Neural crest cell (in vitro differentiated cells): Measurements from ENCODE around the gene TTC7B. TPM values are rescaled to one million over a fixed set of nuclear protein-coding genes. Genes with fewer than 3 reads are reported as not detected.
A peak's percentile ranks its signal among the peaks of the same experiment; 100 is the strongest.

Experiments
- DNase-seq: peaks from one replicate; pipeline ENCODE4 v3.0.0; 2021; ENCODE audit warnings: low read depth, mixed read lengths, low spot score
- H3K27ac Mint-ChIP-seq: one replicate; pipeline ENCODE4 v1.8.0; 2021; ENCODE audit warnings: mild to moderate bottlenecking, mixed read lengths; ENCODE audit not compliant: unreplicated experiment
- H3K27me3 Mint-ChIP-seq: 2 replicates; pipeline ENCODE4 v1.8.0; 2021; ENCODE audit warnings: low read depth, mild to moderate bottlenecking, mixed read lengths
- H3K36me3 Mint-ChIP-seq: 2 replicates; pipeline ENCODE4 v1.8.0; 2021; ENCODE audit warnings: low read depth, mild to moderate bottlenecking, mixed read lengths
- H3K4me1 Mint-ChIP-seq: 2 replicates; pipeline ENCODE4 v1.8.0; 2021; ENCODE audit warnings: mixed read lengths
- H3K4me3 Mint-ChIP-seq: one replicate; pipeline ENCODE4 v1.8.0; 2021; ENCODE audit warnings: mild to moderate bottlenecking, mixed read lengths
- H3K9me3 Mint-ChIP-seq: 2 replicates; pipeline ENCODE4 v1.8.0; 2021; ENCODE audit warnings: mixed read lengths
- total RNA-seq: library from RNA; stranded (reverse); gene quantifications from 2 replicates; pipeline ENCODE4 v1.2.1, GENCODE V29; 2021
- TF ChIP-seq, protein P1 (sequence below): fragments of 200-600 bp; sonication (generic); conservative IDR thresholded peaks from 2 replicates; pipeline ENCODE4 v1.5.0; 2021; ENCODE audit warnings: antibody characterized with exemption, mild to moderate bottlenecking

The TTC7B gene
- total RNA-seq, 1 donor from 2014 or later, result 56.4 TPM

DNA sequence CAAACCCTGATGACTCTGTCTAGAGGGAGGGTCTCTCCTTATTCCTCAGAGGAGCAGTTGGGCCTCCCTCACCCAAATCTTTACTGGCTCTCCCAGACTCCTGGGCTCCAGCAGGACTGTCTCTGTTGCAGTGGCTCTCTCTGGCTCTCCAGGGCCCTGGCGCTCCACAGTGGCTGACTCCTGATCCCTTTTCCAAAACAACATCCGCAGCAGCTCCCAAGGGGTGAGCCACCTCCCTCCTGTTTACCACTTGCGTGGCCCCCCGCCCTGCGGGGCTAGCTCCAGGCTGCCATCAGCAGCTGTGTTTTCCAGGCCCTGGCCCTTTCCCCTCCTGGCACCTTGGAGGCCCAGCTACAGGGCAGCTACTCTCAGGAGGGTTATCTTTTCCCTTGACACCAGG, 295.9 kb downstream of the TTC7B start:
- H3K4me1 Mint-ChIP-seq, result peaks cover 14% of the 10 kb centered on the region
- H3K4me3 Mint-ChIP-seq, result no peak overlapping the region
- H3K27ac Mint-ChIP-seq, result no peak overlapping the region
- no peak for DNase-seq
- H3K36me3 Mint-ChIP-seq, result no peaks in the 10 kb centered on the region
- no peaks in the 10 kb centered on the region for H3K9me3 Mint-ChIP-seq
- TF ChIP-seq, protein P1, sequence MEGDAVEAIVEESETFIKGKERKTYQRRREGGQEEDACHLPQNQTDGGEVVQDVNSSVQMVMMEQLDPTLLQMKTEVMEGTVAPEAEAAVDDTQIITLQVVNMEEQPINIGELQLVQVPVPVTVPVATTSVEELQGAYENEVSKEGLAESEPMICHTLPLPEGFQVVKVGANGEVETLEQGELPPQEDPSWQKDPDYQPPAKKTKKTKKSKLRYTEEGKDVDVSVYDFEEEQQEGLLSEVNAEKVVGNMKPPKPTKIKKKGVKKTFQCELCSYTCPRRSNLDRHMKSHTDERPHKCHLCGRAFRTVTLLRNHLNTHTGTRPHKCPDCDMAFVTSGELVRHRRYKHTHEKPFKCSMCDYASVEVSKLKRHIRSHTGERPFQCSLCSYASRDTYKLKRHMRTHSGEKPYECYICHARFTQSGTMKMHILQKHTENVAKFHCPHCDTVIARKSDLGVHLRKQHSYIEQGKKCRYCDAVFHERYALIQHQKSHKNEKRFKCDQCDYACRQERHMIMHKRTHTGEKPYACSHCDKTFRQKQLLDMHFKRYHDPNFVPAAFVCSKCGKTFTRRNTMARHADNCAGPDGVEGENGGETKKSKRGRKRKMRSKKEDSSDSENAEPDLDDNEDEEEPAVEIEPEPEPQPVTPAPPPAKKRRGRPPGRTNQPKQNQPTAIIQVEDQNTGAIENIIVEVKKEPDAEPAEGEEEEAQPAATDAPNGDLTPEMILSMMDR, result no peak
- H3K27me3 Mint-ChIP-seq, result peaks cover 58% of the 10 kb centered on the region

- H3K4me3 Mint-ChIP-seq, result no peak overlapping the region
- no peaks in the 10 kb centered on the region for H3K9me3 Mint-ChIP-seq
- no peak overlapping the region for H3K27ac Mint-ChIP-seq
- H3K27me3 Mint-ChIP-seq, result peaks cover 61% of the 10 kb centered on the region
- H3K36me3 Mint-ChIP-seq, result no peaks in the 10 kb centered on the region
- TF ChIP-seq, protein P1, result no peak
- peaks cover 15% of the 10 kb centered on the region for H3K4me1 Mint-ChIP-seq
- no peak for DNase-seq
Observed at GRCh38 chr14:90519262-90519920, 296.8 kb downstream of the TTC7B start.

DNA sequence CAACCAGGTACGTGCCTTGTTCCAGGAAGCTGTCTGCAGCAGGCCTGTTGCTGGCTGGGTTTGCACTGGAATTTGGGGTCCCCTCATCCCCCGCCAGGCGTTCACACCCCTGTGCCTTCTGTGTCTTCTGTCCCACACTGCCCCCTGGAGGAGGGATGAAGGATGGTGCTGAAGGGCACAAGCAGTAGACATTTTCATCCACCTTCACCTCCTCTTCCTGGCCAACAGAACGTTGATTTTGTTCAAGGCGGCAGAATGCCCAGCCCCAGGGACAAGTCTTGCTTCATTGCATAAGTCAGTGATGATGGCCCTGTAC, 297.3 kb downstream of the TTC7B start:
- no peaks in the 10 kb centered on the region for H3K9me3 Mint-ChIP-seq
- no peak overlapping the region for H3K27ac Mint-ChIP-seq
- H3K36me3 Mint-ChIP-seq, result no peaks in the 10 kb centered on the region
- peaks cover 20% of the 10 kb centered on the region for H3K4me1 Mint-ChIP-seq
- DNase-seq, result no peak
- TF ChIP-seq, protein P1, result peak; percentile 52
- no peak overlapping the region for H3K4me3 Mint-ChIP-seq
- peaks cover 65% of the 10 kb centered on the region for H3K27me3 Mint-ChIP-seq

DNA sequence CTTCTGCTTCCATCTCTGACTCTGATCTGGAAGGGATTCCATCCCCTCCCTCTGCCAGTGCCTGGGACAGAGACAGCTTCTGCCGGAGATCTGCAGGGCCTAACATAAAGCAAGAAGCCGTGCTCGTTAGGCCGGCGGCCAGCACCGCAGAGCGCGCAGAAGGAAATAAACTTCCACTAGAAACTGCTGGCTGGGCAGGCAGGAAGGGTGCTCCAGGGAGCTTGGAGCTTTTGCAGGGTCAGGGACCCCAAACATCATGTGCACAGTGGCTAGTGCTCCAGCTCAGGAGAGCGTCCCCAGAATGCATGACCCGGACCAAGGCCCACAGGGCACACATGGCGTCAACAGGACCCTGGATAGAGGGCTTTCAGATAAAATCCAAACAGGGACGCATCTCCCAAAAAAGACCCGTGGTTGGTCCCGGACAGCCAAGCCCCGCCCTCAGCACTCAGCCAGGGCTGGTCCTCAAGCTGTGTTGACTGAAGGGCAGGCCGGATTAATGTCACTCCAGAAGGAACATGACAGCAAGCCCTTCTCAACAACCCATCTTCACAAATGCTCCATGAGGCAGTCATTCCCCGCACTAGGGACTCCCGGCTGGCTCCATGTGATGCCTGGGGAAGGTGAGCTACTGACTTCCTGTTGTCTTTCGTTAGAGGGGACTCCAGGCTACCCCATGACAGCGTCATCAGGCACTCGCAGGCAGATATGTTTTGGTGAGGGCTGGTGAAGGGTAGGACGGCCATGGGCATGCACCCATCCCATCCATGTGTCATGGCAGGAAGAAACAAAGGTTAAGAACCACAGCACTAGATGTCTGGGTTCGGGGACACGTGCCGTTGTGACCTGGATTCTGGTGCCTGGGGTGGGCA, 297.9 kb downstream of the TTC7B start:
- H3K27ac Mint-ChIP-seq, result no peak overlapping the region
- peaks cover 26% of the 10 kb centered on the region for H3K4me1 Mint-ChIP-seq
- peaks cover 70% of the 10 kb centered on the region for H3K27me3 Mint-ChIP-seq
- TF ChIP-seq, protein P1, result no peak
- no peaks in the 10 kb centered on the region for H3K36me3 Mint-ChIP-seq
- DNase-seq, result no peak
- no peak overlapping the region for H3K4me3 Mint-ChIP-seq
- no peaks in the 10 kb centered on the region for H3K9me3 Mint-ChIP-seq

- DNase-seq, result no peak
- peaks cover 33% of the 10 kb centered on the region for H3K4me1 Mint-ChIP-seq
Observed at GRCh38 chr14:90517076-90517841, 299.0 kb downstream of the TTC7B start.

More at GRCh38 chr14:90517076-90517841, 299.0 kb downstream of the TTC7B start:
- H3K4me3 Mint-ChIP-seq, result no peak overlapping the region
- H3K27ac Mint-ChIP-seq, result peak overlapping the region; percentile 62
- H3K36me3 Mint-ChIP-seq, result no peaks in the 10 kb centered on the region
- no peaks in the 10 kb centered on the region for H3K9me3 Mint-ChIP-seq
- H3K27me3 Mint-ChIP-seq, result peaks cover 76% of the 10 kb centered on the region
- TF ChIP-seq, protein P1, result no peak
